NB4 (cell line): ENCODE results near the gene KRR1.
"Not testable (repeated sequence)": the region's sequence is repeated elsewhere in the genome, so short reads cannot be mapped to it uniquely, and the experiment has no call there.

Experiments
- DNase-seq: peaks from one replicate; pipeline ENCODE4 v3.0.0; 2010; ENCODE audit warnings: low read depth
- H3K4me3 ChIP-seq: one replicate; pipeline ENCODE4 v1.5.1; 2011; ENCODE audit warnings: mild to moderate bottlenecking, low read depth, low read length, moderate library complexity
- CTCF ChIP-seq: IDR thresholded peaks from one replicate; pipeline ENCODE4 v1.5.1; 2012; ENCODE audit warnings: low read depth, low read length
- MAX ChIP-seq: IDR thresholded peaks from 2 replicates; pipeline ENCODE4 v1.6.1; 2011; ENCODE audit warnings: low read depth, low read length
- MYC ChIP-seq: IDR thresholded peaks from 2 replicates; pipeline ENCODE4 v1.6.1; 2011; ENCODE audit warnings: low read depth, low read length
- POLR2A ChIP-seq: IDR thresholded peaks from 2 replicates; pipeline ENCODE4 v1.6.1; 2011; ENCODE audit warnings: mild to moderate bottlenecking; ENCODE audit not compliant: insufficient read length; ENCODE audit errors: extremely low read depth

KRR1 gene

GRCh38 chr12:75529826-75530225 lies 18.4 kb upstream of the KRR1 start:
- DNase-seq = no peak
- no peak for TF ChIP-seq MAX
- TF ChIP-seq POLR2A = no peak
- TF ChIP-seq CTCF = no peak
- TF ChIP-seq MYC = no peak
- H3K4me3 ChIP-seq = no peak overlapping the region

GRCh38 chr12:75529316-75529715 lies 17.9 kb upstream of the KRR1 start:
- DNase-seq = no peak
- H3K4me3 ChIP-seq = no peak overlapping the region
- TF ChIP-seq MYC = no peak
- no peak for TF ChIP-seq POLR2A
- TF ChIP-seq CTCF = no peak
- TF ChIP-seq MAX = no peak

GRCh38 chr12:75528692-75529091 lies 17.3 kb upstream of the KRR1 start:
- no peak for DNase-seq
- TF ChIP-seq POLR2A (no peak), MYC (no peak), MAX (no peak), CTCF (no peak)
- H3K4me3 ChIP-seq = no peak overlapping the region

- DNase-seq = no peak
- no peak overlapping the region for H3K4me3 ChIP-seq
- no peak for TF ChIP-seq POLR2A
- TF ChIP-seq CTCF = no peak
- TF ChIP-seq MYC = no peak
- TF ChIP-seq MAX = no peak
Observed at GRCh38 chr12:75528272-75528671, 16.9 kb upstream of the KRR1 start.

- TF ChIP-seq POLR2A (no peak), CTCF (peak; percentile 50)
- DNase-seq = peak; percentile 73
- no peak overlapping the region for H3K4me3 ChIP-seq
Observed at GRCh38 chr12:75526655-75527511, 15.5 kb upstream of the KRR1 start.

GRCh38 chr12:75525263-75525662 lies 13.9 kb upstream of the KRR1 start:
- no peak overlapping the region for H3K4me3 ChIP-seq
- no peak for TF ChIP-seq MYC
- TF ChIP-seq POLR2A = no peak
- no peak for TF ChIP-seq CTCF
- TF ChIP-seq MAX = no peak
- DNase-seq = no peak

GRCh38 chr12:75522124-75522523 lies 10.7 kb upstream of the KRR1 start:
- DNase-seq, H3K4me3 ChIP-seq: not testable (repeated sequence)

GRCh38 chr12:75521224-75521623 lies 9.8 kb upstream of the KRR1 start:
- H3K4me3 ChIP-seq, DNase-seq: not testable (repeated sequence)
